GM19035 (cell line): ENCODE results near the gene ST3GAL3.

Source experiments
- ATAC-seq: cut with Tn5 transposase; IDR thresholded peaks from one replicate; pipeline ENCODE4 v1.9.1; 2021; ENCODE audit not compliant: unreplicated experiment

The ST3GAL3 gene

GRCh38 chr1:43783671-43784205 lies 76.4 kb downstream of the ST3GAL3 start:
- ATAC-seq: no peak

- no peak for ATAC-seq
Measured at GRCh38 chr1:43786201-43786958, 79.0 kb downstream of the ST3GAL3 start.

- ATAC-seq: no peak
Measured at GRCh38 chr1:43786960-43787359, 79.6 kb downstream of the ST3GAL3 start.

- no peak for ATAC-seq
Measured at GRCh38 chr1:43789604-43790550, 82.5 kb downstream of the ST3GAL3 start.

- no peak for ATAC-seq
Measured at GRCh38 chr1:43791243-43791642, 83.9 kb downstream of the ST3GAL3 start.

- ATAC-seq: no peak
Measured at GRCh38 chr1:43796111-43796581, 88.8 kb downstream of the ST3GAL3 start.

GRCh38 chr1:43797891-43798290 lies 90.6 kb downstream of the ST3GAL3 start:
- no peak for ATAC-seq

GRCh38 chr1:43799656-43800635 lies 92.6 kb downstream of the ST3GAL3 start:
- no peak for ATAC-seq

GRCh38 chr1:43800771-43801170 lies 93.4 kb downstream of the ST3GAL3 start:
- ATAC-seq: no peak

- no peak for ATAC-seq
Measured at GRCh38 chr1:43801203-43801602, 93.9 kb downstream of the ST3GAL3 start.

- no peak for ATAC-seq
Measured at GRCh38 chr1:43802356-43802980, 95.1 kb downstream of the ST3GAL3 start.

GRCh38 chr1:43803105-43803504 lies 95.8 kb downstream of the ST3GAL3 start:
- no peak for ATAC-seq

GRCh38 chr1:43803646-43804045 lies 96.3 kb downstream of the ST3GAL3 start:
- ATAC-seq: no peak

- no peak for ATAC-seq
Measured at GRCh38 chr1:43804569-43804968, 97.2 kb downstream of the ST3GAL3 start.

- no peak for ATAC-seq
Measured at GRCh38 chr1:43805340-43805739, 98.0 kb downstream of the ST3GAL3 start.

GRCh38 chr1:43806183-43806582 lies 98.8 kb downstream of the ST3GAL3 start:
- no peak for ATAC-seq

- no peak for ATAC-seq
Measured at GRCh38 chr1:43809097-43809673, 101.8 kb downstream of the ST3GAL3 start.

GRCh38 chr1:43812579-43812978 lies 105.2 kb downstream of the ST3GAL3 start:
- ATAC-seq: no peak

- ATAC-seq: no peak
Measured at GRCh38 chr1:43814401-43814800, 107.1 kb downstream of the ST3GAL3 start.
